Measurements from ENCODE around the gene TMEM205. TPM values are rescaled to one million over a fixed set of nuclear protein-coding genes. Genes with fewer than 3 reads are reported as not detected.

TMEM205 gene
- total and polyA plus RNA-seq, 2 of the 13 experiments (the other 11 are each of a cell fraction or from before 2014, with no cell fraction given) = 45.5 to 98.7 TPM

DNA sequence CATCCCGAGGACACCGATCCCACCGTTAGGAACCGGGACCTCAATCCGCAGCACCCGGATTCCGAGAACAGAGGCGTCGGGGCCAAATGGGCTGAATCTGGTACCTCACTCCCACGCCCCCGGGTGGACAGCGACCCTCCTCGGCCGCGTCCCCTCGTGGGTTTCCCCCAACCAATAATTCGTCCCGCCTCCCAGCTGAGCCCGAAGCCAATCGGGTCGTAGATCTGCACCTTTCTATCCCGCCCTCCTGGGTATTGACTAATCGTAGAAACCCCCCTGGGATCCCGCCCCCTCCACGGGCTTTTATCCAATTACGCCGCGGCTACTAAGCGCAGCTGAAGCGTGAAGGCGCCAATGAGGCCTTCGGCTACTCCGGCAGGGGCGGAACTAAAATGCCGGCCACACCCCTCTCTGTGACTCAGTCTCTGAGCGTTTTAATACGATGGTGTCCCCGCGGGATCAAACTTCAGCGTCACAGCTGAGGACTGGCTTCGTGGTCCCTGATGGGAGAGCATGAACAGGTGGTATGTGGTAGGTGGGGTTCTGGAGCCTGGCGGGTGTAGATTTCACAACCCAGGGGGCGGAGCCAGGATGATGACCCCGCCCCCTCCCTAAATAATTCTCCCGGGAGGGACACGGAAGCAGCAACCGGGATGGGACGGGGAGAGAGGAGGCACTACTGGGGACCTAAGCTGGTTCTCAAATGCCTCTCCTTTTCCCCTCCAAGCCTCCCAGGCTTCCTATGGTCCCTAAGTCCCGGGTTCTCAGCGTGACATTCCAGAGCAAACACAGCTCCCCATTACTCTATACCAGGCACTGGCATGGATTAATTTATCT is at the start of gene TMEM205, which contains the start of gene CCDC159 (continued):
- TF ChIP-seq, protein P1, sequence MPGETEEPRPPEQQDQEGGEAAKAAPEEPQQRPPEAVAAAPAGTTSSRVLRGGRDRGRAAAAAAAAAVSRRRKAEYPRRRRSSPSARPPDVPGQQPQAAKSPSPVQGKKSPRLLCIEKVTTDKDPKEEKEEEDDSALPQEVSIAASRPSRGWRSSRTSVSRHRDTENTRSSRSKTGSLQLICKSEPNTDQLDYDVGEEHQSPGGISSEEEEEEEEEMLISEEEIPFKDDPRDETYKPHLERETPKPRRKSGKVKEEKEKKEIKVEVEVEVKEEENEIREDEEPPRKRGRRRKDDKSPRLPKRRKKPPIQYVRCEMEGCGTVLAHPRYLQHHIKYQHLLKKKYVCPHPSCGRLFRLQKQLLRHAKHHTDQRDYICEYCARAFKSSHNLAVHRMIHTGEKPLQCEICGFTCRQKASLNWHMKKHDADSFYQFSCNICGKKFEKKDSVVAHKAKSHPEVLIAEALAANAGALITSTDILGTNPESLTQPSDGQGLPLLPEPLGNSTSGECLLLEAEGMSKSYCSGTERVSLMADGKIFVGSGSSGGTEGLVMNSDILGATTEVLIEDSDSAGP (CRISPR knock-in tag; IDR thresholded peaks at IDR 0.05; ENCODE audit: borderline replicate concordance) = peak; percentile 51; the same call in 1 of the 2 replicates
- TF ChIP-seq RAD51 (IDR thresholded peaks at IDR 0.05; ENCODE audit: borderline replicate concordance) = no peak
- TF ChIP-seq, protein P2, sequence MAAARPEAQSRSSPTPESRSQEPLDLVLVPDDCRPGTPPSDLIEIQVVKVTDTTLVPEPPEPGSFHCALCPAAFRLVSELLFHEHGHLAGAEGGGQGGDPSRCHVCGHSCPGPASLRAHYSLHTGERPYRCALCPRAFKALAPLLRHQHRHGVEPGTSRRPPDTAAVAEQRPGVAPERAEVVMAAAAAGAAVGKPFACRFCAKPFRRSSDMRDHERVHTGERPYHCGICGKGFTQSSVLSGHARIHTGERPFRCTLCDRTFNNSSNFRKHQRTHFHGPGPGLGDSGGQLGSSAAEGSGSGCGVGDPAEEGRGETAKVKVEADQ (CRISPR knock-in tag; IDR thresholded peaks at IDR 0.05; ENCODE audit: borderline replicate concordance) = no peak
- TF ChIP-seq ZNF432 (CRISPR knock-in tag; IDR thresholded peaks at IDR 0.05; ENCODE audit: borderline replicate concordance) = no peak
- TF ChIP-seq, protein P3, sequence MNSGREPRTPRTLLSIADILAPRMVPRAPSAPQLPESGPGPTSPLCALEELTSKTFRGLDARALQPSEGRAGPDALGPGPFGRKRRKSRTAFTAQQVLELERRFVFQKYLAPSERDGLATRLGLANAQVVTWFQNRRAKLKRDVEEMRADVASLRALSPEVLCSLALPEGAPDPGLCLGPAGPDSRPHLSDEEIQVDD (CRISPR knock-in tag; IDR thresholded peaks at IDR 0.05; ENCODE audit: borderline replicate concordance) = no peak
- no peak for TF ChIP-seq RBAK (CRISPR knock-in tag; IDR thresholded peaks at IDR 0.05)
- TF ChIP-seq RXRA (CRISPR knock-in tag; IDR thresholded peaks at IDR 0.05) = no peak
- peak; percentile 48; the same call in 1 of the 2 replicates for TF ChIP-seq ZNF788 (CRISPR knock-in tag; IDR thresholded peaks at IDR 0.05; ENCODE audit: borderline replicate concordance)
- TF ChIP-seq, protein P4, sequence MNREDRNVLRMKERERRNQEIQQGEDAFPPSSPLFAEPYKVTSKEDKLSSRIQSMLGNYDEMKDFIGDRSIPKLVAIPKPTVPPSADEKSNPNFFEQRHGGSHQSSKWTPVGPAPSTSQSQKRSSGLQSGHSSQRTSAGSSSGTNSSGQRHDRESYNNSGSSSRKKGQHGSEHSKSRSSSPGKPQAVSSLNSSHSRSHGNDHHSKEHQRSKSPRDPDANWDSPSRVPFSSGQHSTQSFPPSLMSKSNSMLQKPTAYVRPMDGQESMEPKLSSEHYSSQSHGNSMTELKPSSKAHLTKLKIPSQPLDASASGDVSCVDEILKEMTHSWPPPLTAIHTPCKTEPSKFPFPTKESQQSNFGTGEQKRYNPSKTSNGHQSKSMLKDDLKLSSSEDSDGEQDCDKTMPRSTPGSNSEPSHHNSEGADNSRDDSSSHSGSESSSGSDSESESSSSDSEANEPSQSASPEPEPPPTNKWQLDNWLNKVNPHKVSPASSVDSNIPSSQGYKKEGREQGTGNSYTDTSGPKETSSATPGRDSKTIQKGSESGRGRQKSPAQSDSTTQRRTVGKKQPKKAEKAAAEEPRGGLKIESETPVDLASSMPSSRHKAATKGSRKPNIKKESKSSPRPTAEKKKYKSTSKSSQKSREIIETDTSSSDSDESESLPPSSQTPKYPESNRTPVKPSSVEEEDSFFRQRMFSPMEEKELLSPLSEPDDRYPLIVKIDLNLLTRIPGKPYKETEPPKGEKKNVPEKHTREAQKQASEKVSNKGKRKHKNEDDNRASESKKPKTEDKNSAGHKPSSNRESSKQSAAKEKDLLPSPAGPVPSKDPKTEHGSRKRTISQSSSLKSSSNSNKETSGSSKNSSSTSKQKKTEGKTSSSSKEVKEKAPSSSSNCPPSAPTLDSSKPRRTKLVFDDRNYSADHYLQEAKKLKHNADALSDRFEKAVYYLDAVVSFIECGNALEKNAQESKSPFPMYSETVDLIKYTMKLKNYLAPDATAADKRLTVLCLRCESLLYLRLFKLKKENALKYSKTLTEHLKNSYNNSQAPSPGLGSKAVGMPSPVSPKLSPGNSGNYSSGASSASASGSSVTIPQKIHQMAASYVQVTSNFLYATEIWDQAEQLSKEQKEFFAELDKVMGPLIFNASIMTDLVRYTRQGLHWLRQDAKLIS (CRISPR knock-in tag; IDR thresholded peaks at IDR 0.05) = no peak
- TF ChIP-seq, protein P5, sequence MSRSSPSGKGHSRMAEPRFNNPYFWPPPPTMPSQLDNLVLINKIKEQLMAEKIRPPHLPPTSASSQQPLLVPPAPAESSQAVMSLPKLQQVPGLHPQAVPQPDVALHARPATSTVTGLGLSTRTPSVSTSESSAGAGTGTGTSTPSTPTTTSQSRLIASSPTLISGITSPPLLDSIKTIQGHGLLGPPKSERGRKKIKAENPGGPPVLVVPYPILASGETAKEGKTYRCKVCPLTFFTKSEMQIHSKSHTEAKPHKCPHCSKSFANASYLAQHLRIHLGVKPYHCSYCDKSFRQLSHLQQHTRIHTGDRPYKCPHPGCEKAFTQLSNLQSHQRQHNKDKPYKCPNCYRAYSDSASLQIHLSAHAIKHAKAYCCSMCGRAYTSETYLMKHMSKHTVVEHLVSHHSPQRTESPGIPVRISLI (CRISPR knock-in tag; IDR thresholded peaks at IDR 0.05; ENCODE audit: borderline replicate concordance) = no peak
- TF ChIP-seq POLR2AphosphoS5 (IDR thresholded peaks at IDR 0.05; ENCODE audit: low read depth, low read length) = peak; percentile 48
- TF ChIP-seq MLLT10 (CRISPR knock-in tag; IDR thresholded peaks at IDR 0.05) = no peak
- no peak for TF ChIP-seq ETV6 (CRISPR knock-in tag; conservative IDR thresholded peaks at IDR 0.05)
- TF ChIP-seq CEBPG (CRISPR knock-in tag; IDR thresholded peaks at IDR 0.05) = peak; percentile 78
- TF ChIP-seq CBFB (CRISPR knock-in tag; IDR thresholded peaks at IDR 0.05) = no peak
- TF ChIP-seq SAP130 (CRISPR knock-in tag; IDR thresholded peaks at IDR 0.05; ENCODE audit: low read depth) = peak; percentile 73; the same call in 1 of the 2 replicates
- no peak for TF ChIP-seq HOXA7 (CRISPR knock-in tag; IDR thresholded peaks at IDR 0.05)
- peak; percentile 93 for TF ChIP-seq NFYC (CRISPR knock-in tag; IDR thresholded peaks at IDR 0.05)
- TF ChIP-seq TGIF2 (CRISPR knock-in tag; IDR thresholded peaks at IDR 0.05) = no peak
- TF ChIP-seq, protein P6, sequence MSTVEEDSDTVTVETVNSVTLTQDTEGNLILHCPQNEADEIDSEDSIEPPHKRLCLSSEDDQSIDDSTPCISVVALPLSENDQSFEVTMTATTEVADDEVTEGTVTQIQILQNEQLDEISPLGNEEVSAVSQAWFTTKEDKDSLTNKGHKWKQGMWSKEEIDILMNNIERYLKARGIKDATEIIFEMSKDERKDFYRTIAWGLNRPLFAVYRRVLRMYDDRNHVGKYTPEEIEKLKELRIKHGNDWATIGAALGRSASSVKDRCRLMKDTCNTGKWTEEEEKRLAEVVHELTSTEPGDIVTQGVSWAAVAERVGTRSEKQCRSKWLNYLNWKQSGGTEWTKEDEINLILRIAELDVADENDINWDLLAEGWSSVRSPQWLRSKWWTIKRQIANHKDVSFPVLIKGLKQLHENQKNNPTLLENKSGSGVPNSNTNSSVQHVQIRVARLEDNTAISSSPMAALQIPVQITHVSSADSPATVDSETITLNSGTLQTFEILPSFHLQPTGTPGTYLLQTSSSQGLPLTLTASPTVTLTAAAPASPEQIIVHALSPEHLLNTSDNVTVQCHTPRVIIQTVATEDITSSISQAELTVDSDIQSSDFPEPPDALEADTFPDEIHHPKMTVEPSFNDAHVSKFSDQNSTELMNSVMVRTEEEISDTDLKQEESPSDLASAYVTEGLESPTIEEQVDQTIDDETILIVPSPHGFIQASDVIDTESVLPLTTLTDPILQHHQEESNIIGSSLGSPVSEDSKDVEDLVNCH (CRISPR knock-in tag; IDR thresholded peaks at IDR 0.05) = no peak
